IMR-90 (cell line): ENCODE results near the gene FMNL1.

Experiments
- BHLHE40 ChIP-seq: fragments of 150-350 bp; IDR thresholded peaks from 2 replicates; pipeline ENCODE4 v1.6.1; 2016; ENCODE audit warnings: mild to moderate bottlenecking, low read depth, low read length
- CEBPB ChIP-seq: IDR thresholded peaks from 2 replicates; pipeline ENCODE4 v1.6.1; 2012; ENCODE audit warnings: low read depth, low read length, improper control_type of control experiment
- CHD1 ChIP-seq: IDR thresholded peaks from 2 replicates; pipeline ENCODE4 v1.6.1; 2012; ENCODE audit warnings: low read depth, low read length, improper control_type of control experiment
- CTCF ChIP-seq: conservative IDR thresholded peaks from 2 replicates; pipeline ENCODE4 v1.5.1; 2012; ENCODE audit warnings: mild to moderate bottlenecking, low read depth, low read length, improper control_type of control experiment
- ELK1 ChIP-seq: fragments of 150-350 bp; IDR thresholded peaks from 2 replicates; pipeline ENCODE4 v1.6.1; 2016; ENCODE audit warnings: low read depth, mild to moderate bottlenecking, low read length, moderate library complexity, borderline replicate concordance
- FOS ChIP-seq: fragments of 150-350 bp; IDR thresholded peaks from 2 replicates; pipeline ENCODE4 v1.6.1; 2016; ENCODE audit warnings: low read depth, low read length
- MAZ ChIP-seq: IDR thresholded peaks from 2 replicates; pipeline ENCODE4 v1.6.1; 2012; ENCODE audit warnings: low read depth, mild to moderate bottlenecking, low read length, improper control_type of control experiment, moderate library complexity, borderline replicate concordance
- MXI1 ChIP-seq: IDR thresholded peaks from 2 replicates; pipeline ENCODE4 v1.6.1; 2012; ENCODE audit warnings: low read depth, mild to moderate bottlenecking, low read length, moderate library complexity, borderline replicate concordance
- POLR2A ChIP-seq: IDR thresholded peaks from 2 replicates; pipeline ENCODE4 v1.6.1; 2012; ENCODE audit warnings: mild to moderate bottlenecking, low read depth, low read length
- RAD21 ChIP-seq: IDR thresholded peaks from 2 replicates; pipeline ENCODE4 v1.6.1; 2012; ENCODE audit warnings: low read length, improper control_type of control experiment
- RCOR1 ChIP-seq: IDR thresholded peaks from 2 replicates; pipeline ENCODE4 v1.6.1; 2012; ENCODE audit warnings: mild to moderate bottlenecking, low read length, improper control_type of control experiment; ENCODE audit not compliant: insufficient replicate concordance
- RFX5 ChIP-seq: IDR thresholded peaks from 2 replicates; pipeline ENCODE4 v1.8.0; 2012; ENCODE audit warnings: low read depth, mild to moderate bottlenecking, low read length, moderate library complexity
- SMC3 ChIP-seq: fragments of 150-350 bp; IDR thresholded peaks from 2 replicates; pipeline ENCODE4 v1.6.1; 2016; ENCODE audit warnings: low read depth, mild to moderate bottlenecking, antibody characterized with exemption, low read length, moderate library complexity

GRCh38 chr17:45276031-45276430, 54.3 kb downstream of the FMNL1 start:
- TF ChIP-seq CTCF (no peak), ELK1 (no peak), RFX5 (no peak), FOS (no peak), MXI1 (no peak), POLR2A (no peak), RCOR1 (no peak), CEBPB (no peak), CHD1 (no peak), RAD21 (no peak), SMC3 (no peak), BHLHE40 (no peak), MAZ (no peak)
